ENCODE data around the gene POLDIP3. TPM values are rescaled to one million over a fixed set of nuclear protein-coding genes. Genes with fewer than 3 reads are reported as not detected.
"Not testable (repeated sequence)": the region's sequence is repeated elsewhere in the genome, so short reads cannot be mapped to it uniquely, and the experiment has no call there.

POLDIP3 gene
- total RNA-seq, 1 experiment from 2014 or later, result 67.6 TPM

DNA sequence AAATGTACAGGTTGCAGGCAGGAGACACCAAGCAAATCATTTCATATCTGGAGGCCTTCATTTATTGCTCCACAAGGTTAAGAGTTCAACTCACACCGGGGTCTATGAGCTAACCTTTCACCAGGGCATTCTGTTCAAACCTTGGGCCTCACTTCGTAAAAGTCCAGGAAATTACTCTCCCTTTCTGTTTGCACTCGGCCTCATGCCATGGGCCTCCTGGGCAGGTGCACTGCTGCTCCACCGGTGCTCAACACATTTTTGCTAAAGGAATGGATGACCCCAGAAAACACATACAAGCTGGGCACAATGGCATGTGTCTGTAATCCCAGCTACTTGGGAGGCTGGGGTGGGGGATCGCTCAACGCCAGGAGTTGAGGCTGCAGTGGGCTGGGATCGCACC is 78.5 kb downstream of the POLDIP3 start:
- BruUV-seq (replicated peaks), result no TSS peak
- Histone ChIP-seq H3K4me3 (replicated peaks in 1 of 2; ENCODE audit: low read depth in 1 of 2, low read length in 2 of 2) (no peak overlapping the region), H3K36me3 (ENCODE audit: control insufficient read depth in 1 of 2, insufficient read depth in 2 of 2, low read length in 2 of 2) (no peaks in the 10 kb centered on the region), H2AFZ (ENCODE audit: low read depth, low read length, poor library complexity, severe bottlenecking) (no peak overlapping the region), H4K20me1 (ENCODE audit: insufficient read depth) (no peaks in the 10 kb centered on the region), H3K9me2 (ENCODE audit: insufficient read depth) (no peaks in the 10 kb centered on the region), H3K4me1 (ENCODE audit: control insufficient read depth in 1 of 2, insufficient read depth in 2 of 2, low read length in 2 of 2) (peaks cover 3 to 22% of the 10 kb centered on the region in 2 experiments), H3K4me2 (ENCODE audit: low read length) (no peak overlapping the region), H3K9me3 (ENCODE audit: control insufficient read depth in 1 of 2, insufficient read depth in 1 of 2, low read depth in 1 of 2, low read length in 2 of 2) (no peaks in the 10 kb centered on the region), H3K79me2 (ENCODE audit: insufficient read depth, low read length) (no peaks in the 10 kb centered on the region), H3K27ac (ENCODE audit: low read depth, low read length) (no peak overlapping the region), H3K27me3 (ENCODE audit: insufficient read depth, low read length) (no peaks in the 10 kb centered on the region), H3K9ac (ENCODE audit: low read length) (no peak overlapping the region)
- intact Hi-C loops (cut with micrococcal nuclease), result no loop called here
- TF ChIP-seq SRF (IDR thresholded peaks at IDR 0.05; ENCODE audit: low read depth), result no peak
- TF ChIP-seq ELF1 (IDR thresholded peaks at IDR 0.05; ENCODE audit: borderline replicate concordance, low read depth), result no peak
- TF ChIP-seq FOSL1 (IDR thresholded peaks at IDR 0.05; ENCODE audit: low read depth), result no peak
- TF ChIP-seq CBX3 (IDR thresholded peaks at IDR 0.05; ENCODE audit: low read depth), result no peak
- POLR2A ChIA-PET, result no interaction called here
- CTCF ChIA-PET, result interaction anchor here (1.4 kb wide), 1 partner anchor 25 kb away, joined by 3 read pairs; no protein-coding TSS in a partner anchor
- DNase-seq (ENCODE audit: low read depth, low spot score) (no peak), ATAC-seq (no peak)
- RAD21 ChIA-PET (ENCODE audit: low non-redundant PET in 1 of 2, low total read pairs in 2 of 2, uncharacterized antibody in 2 of 2, unreplicated experiment in 2 of 2), result no interaction called here

GRCh38 chr22:42535082-42535731 is 79.5 kb downstream of the POLDIP3 start:
- H3K36me3 ChIP-seq (ENCODE audit: control insufficient read depth in 1 of 2, insufficient read depth in 2 of 2, low read length in 2 of 2); H3K9me3 ChIP-seq (ENCODE audit: control insufficient read depth in 1 of 2, insufficient read depth in 1 of 2, low read depth in 1 of 2, low read length in 2 of 2); intact Hi-C loops (cut with micrococcal nuclease); H3K79me2 ChIP-seq (ENCODE audit: insufficient read depth, low read length); CTCF ChIA-PET; H3K4me3 ChIP-seq (replicated peaks in 1 of 2; ENCODE audit: low read depth in 1 of 2, low read length in 2 of 2); H3K27ac ChIP-seq (ENCODE audit: low read depth, low read length); H2AFZ ChIP-seq (ENCODE audit: low read depth, low read length, poor library complexity, severe bottlenecking); ATAC-seq; POLR2A ChIA-PET; H3K9me2 ChIP-seq (ENCODE audit: insufficient read depth); H3K4me2 ChIP-seq (ENCODE audit: low read length); H4K20me1 ChIP-seq (ENCODE audit: insufficient read depth); H3K27me3 ChIP-seq (ENCODE audit: insufficient read depth, low read length); RAD21 ChIA-PET (ENCODE audit: low non-redundant PET in 1 of 2, low total read pairs in 2 of 2, uncharacterized antibody in 2 of 2, unreplicated experiment in 2 of 2); BruUV-seq (replicated peaks); H3K9ac ChIP-seq (ENCODE audit: low read length); DNase-seq (ENCODE audit: low read depth, low spot score): not testable (repeated sequence)
- H3K4me1 ChIP-seq (ENCODE audit: control insufficient read depth in 1 of 2, insufficient read depth in 2 of 2, low read length in 2 of 2), result peaks cover 0 to 18% of the 10 kb centered on the region in 2 experiments; a peak in 3 of 4 replicates

Other genes with a start within 250 kb of the POLDIP3 start
- 0.12 TPM for gene NFAM1, start 182.5 kb downstream of the POLDIP3 start, total RNA-seq (2021; ENCODE audit: unreplicated experiment)
- gene RRP7A, start 95.1 kb downstream of the POLDIP3 start, total RNA-seq (2021; ENCODE audit: unreplicated experiment), result 50.8 TPM
- gene SERHL2, start 60.9 kb downstream of the POLDIP3 start, total RNA-seq (2021; ENCODE audit: unreplicated experiment), result not detected
- gene ATP5MGL, start 25.7 kb upstream of the POLDIP3 start, total RNA-seq (2021; ENCODE audit: unreplicated experiment), result 0.91 TPM
- gene CYB5R3, start 34.5 kb upstream of the POLDIP3 start, total RNA-seq (2021; ENCODE audit: unreplicated experiment), result 127 TPM
- gene A4GALT, start 106.0 kb upstream of the POLDIP3 start, total RNA-seq (2021; ENCODE audit: unreplicated experiment), result 16.0 TPM
- 15.4 TPM for gene ARFGAP3, start 242.4 kb upstream of the POLDIP3 start, total RNA-seq (2021; ENCODE audit: unreplicated experiment)